K562 (cell line): Measurements from ENCODE around the gene GLOD4. TPM values are rescaled to one million over a fixed set of nuclear protein-coding genes. Genes with fewer than 3 reads are reported as not detected.
"Not testable (repeated sequence)": the region's sequence is repeated elsewhere in the genome, so short reads cannot be mapped to it uniquely, and the experiment has no call there.

ENCODE experiments used
- ATAC-seq: fragments of 200-7000 bp; cut with Tn5 transposase; 3 replicates; pipeline ENCODE4 v1.9.1; 2020; ENCODE audit warnings: moderate library complexity
- BruUV-seq: library from RNA; stranded (reverse); fragments of 400-500 nt; replicated peaks from 2 replicates; lab custom pipeline; 2021; lab: Mats Ljungman, UMichigan
- CTCF ChIA-PET: fragments of 300-600 bp; formaldehyde crosslinking; extraction: SDS; loops from one replicate; lab custom pipeline; 2021; ENCODE audit warnings: low intra/inter-chr PET ratio; lab: Yijun Ruan, JAX
- POLR2A ChIA-PET: fragments of 300-600, 350-650 bp; sonication (Branson Sonifier 250); formaldehyde crosslinking; extraction: SDS; loops from one replicate; lab custom pipeline; 2021; ENCODE audit warnings: antibody characterized with exemption, inconsistent platforms; lab: Yijun Ruan, JAX
- DNase-seq, 4 experiments: peaks; one replicate each; pipeline versions ENCODE4 v3.0.0 to v3.0.0-alpha.2; 2011 to 2018; ENCODE audit warnings: low spot score in 3 of 4, mixed read lengths in 3 of 4; ENCODE audit errors: extremely low read depth in 1 of 4
- FAIRE-seq: peaks from 2 replicates; lab custom pipeline; 2011; peaks lifted over from hg19 to GRCh38; lab: Jason Lieb, UNC
- H2AFZ ChIP-seq: 2 replicates; pipeline ENCODE4 v1.6.0; 2011; ENCODE audit warnings: low read depth, low read length, control low read depth, inconsistent platforms
- H3K27ac ChIP-seq: fragments of 200-600 bp; 3 replicates; pipeline ENCODE4 v1.8.0; 2011; ENCODE audit warnings: low read depth, mild to moderate bottlenecking, control low read depth, inconsistent platforms, low read length, moderate library complexity, mixed read lengths; ENCODE audit errors: extremely low read depth
- H3K27me3 ChIP-seq, 2 experiments: fragments of 300-600 bp in 1 of 2; 2 replicates in 1 of 2; 3 replicates in 1 of 2; pipeline versions ENCODE4 v1.6.0 to v1.8.0; 2011; ENCODE audit warnings: inconsistent platforms in 2 of 2, low read length in 2 of 2, mild to moderate bottlenecking in 1 of 2, mixed read lengths in 1 of 2, moderate library complexity in 1 of 2; ENCODE audit not compliant: control insufficient read depth in 2 of 2, insufficient read depth in 2 of 2
- H3K36me3 ChIP-seq: fragments of 300-600 bp; 3 replicates; pipeline ENCODE4 v1.8.0; 2011; ENCODE audit warnings: mild to moderate bottlenecking, low read length, inconsistent platforms; ENCODE audit not compliant: control insufficient read depth, insufficient read depth
- H3K4me1 ChIP-seq, 2 experiments: fragments of 200-600 bp in 1 of 2; replicated peaks in 1 of 2; 2 replicates in 1 of 2; 3 replicates in 1 of 2; pipeline versions ENCODE4 v1.5.1 to v1.8.0; 2011; ENCODE audit warnings: inconsistent platforms in 2 of 2, low read length in 2 of 2, mild to moderate bottlenecking in 1 of 2, mixed read lengths in 1 of 2, moderate library complexity in 1 of 2; ENCODE audit not compliant: control insufficient read depth in 2 of 2, insufficient read depth in 2 of 2
- H3K4me2 ChIP-seq: 2 replicates; pipeline ENCODE4 v1.6.1; 2011; ENCODE audit warnings: low read length, control low read depth, inconsistent platforms, mixed read lengths; ENCODE audit not compliant: insufficient read depth
- H3K4me3 ChIP-seq: fragments of 200-600 bp; sonication (generic), shearing (Covaris generic); 2 replicates; pipeline ENCODE4 v1.5.1; 2016; ENCODE audit warnings: control low read depth, inconsistent platforms
- H3K79me2 ChIP-seq: fragments of 200-600 bp; 3 replicates; pipeline ENCODE4 v1.8.0; 2011; ENCODE audit warnings: low read length, inconsistent platforms; ENCODE audit not compliant: control insufficient read depth, insufficient read depth
- H3K9ac ChIP-seq, 2 experiments: 2 replicates each; pipeline versions ENCODE4 v1.6.0 to v1.6.1; 2011; ENCODE audit warnings: low read depth in 2 of 2, low read length in 2 of 2, control low read depth in 1 of 2, inconsistent platforms in 1 of 2, mild to moderate bottlenecking in 1 of 2, mixed read lengths in 1 of 2; ENCODE audit not compliant: insufficient read depth in 1 of 2
- H3K9me1 ChIP-seq: one replicate; pipeline ENCODE4 v1.6.0; 2011; ENCODE audit warnings: inconsistent platforms, mild to moderate bottlenecking, low read length, moderate library complexity; ENCODE audit not compliant: control insufficient read depth, insufficient read depth
- H3K9me3 ChIP-seq: replicated peaks from 2 replicates; pipeline ENCODE4 v1.5.1; 2011; ENCODE audit warnings: low read depth, low read length, inconsistent platforms; ENCODE audit not compliant: control insufficient read depth, insufficient read depth
- H4K20me1 ChIP-seq: replicated peaks from 2 replicates; pipeline ENCODE4 v1.6.1; 2011; ENCODE audit warnings: low read length, inconsistent platforms, mixed read lengths; ENCODE audit not compliant: control insufficient read depth, insufficient read depth
- CLOCK ChIP-seq: fragments of 250-450 bp; sonication (Bioruptor Pico); IDR thresholded peaks from 2 replicates; pipeline ENCODE4 v1.4.0; 2020; ENCODE audit warnings: mild to moderate bottlenecking, moderate library complexity, borderline replicate concordance
- FOXP4 ChIP-seq: sonication (generic); formaldehyde crosslinking; IDR thresholded peaks from 2 replicates; pipeline ENCODE4 v1.8.0; 2022; ENCODE audit warnings: mild to moderate bottlenecking, missing genetic modification reagents, borderline replicate concordance
- KAT7 ChIP-seq: sonication (generic); formaldehyde crosslinking; IDR thresholded peaks from 2 replicates; pipeline ENCODE4 v1.8.0; 2022; ENCODE audit warnings: missing genetic modification reagents, mild to moderate bottlenecking, borderline replicate concordance
- MEF2D ChIP-seq: conservative IDR thresholded peaks from 2 replicates; pipeline ENCODE4 v1.6.1; 2016; ENCODE audit warnings: low read depth, missing genetic modification characterization, missing compliant biosample characterization
- NFYB ChIP-seq: IDR thresholded peaks from 2 replicates; pipeline ENCODE4 v1.6.1; 2011; ENCODE audit warnings: mild to moderate bottlenecking, moderate library complexity; ENCODE audit not compliant: insufficient read length; ENCODE audit errors: extremely low read depth
- RBM22 ChIP-seq: fragments of 200-400 bp; formaldehyde crosslinking; IDR thresholded peaks from 2 replicates; pipeline ENCODE4 v1.6.1; 2018; ENCODE audit warnings: low read length, low read depth; ENCODE audit not compliant: poor library complexity, severe bottlenecking
- WGBS: fragments of 100-300 bp; shearing (Covaris generic); methylation state at CpG from one replicate; pipeline ENCODE4 v1.1.6; 2016; ENCODE audit warnings: low coverage, mixed read lengths; ENCODE audit not compliant: insufficient coverage; ENCODE audit errors: missing lambda C conversion rate; 5-methylcytosine and 5-hydroxymethylcytosine counted together
- in situ Hi-C: fragments of 300-500 bp; cut with MboI; formaldehyde crosslinking; loops from 4 replicates; pipeline ENCODE4 v1.15.0; 2018; ENCODE audit warnings: inconsistent platforms, mixed read lengths
- intact Hi-C: fragments of 100-400 bp; cut with micrococcal nuclease; formaldehyde crosslinking; loops from 2 replicates; pipeline ENCODE4 v1.14.2; 2022
- polyA plus RNA-seq, 8 experiments: library from polyadenylated mRNA; depleted of rRNA in 4 of 8; stranded (reverse) in 5 of 8; unstranded in 3 of 8; fragments of >200 nt; fragmentation: Nextera tagmentation in 2 of 8; fragmentation: Illumina TruSeq in 1 of 8; extraction: Ambion mirVana in 2 of 8; extraction: Trizol in 1 of 8; gene quantifications; 2 replicates each; pipeline versions ENCODE4 v1.2.1 to v1.2.3, GENCODE V29; 2011 to 2014; ENCODE audit warnings: inconsistent platforms in 1 of 8, missing spikeins in 1 of 8
- total RNA-seq, 7 experiments: library from RNA; depleted of rRNA in 6 of 7; stranded (reverse); fragments of >200 nt in 6 of 7; fragmentation: Illumina TruSeq in 2 of 7; extraction: Trizol in 2 of 7; gene quantifications; 2 replicates each; pipeline versions ENCODE4 v1.2.1 to v1.2.3, GENCODE V29; 2011 to 2021; ENCODE audit warnings: low replicate concordance in 1 of 7

GLOD4 gene
- total and polyA plus RNA-seq, 9 of the 15 experiments (the other 6 are each of a cell fraction or from before 2014, with no cell fraction given), result 52.0 to 109 (median 64.9) TPM

- 94% methylated on average over 8 of the region's 38 CpGs for WGBS
- ATAC-seq, CTCF ChIA-PET, H4K20me1 ChIP-seq, FAIRE-seq, H3K4me2 ChIP-seq, POLR2A ChIA-PET, H3K9me1 ChIP-seq, H3K4me3 ChIP-seq, intact Hi-C loops, H3K9ac ChIP-seq, H3K9me3 ChIP-seq, H3K4me1 ChIP-seq, BruUV-seq, H3K79me2 ChIP-seq, H3K27me3 ChIP-seq, H2AFZ ChIP-seq, H3K27ac ChIP-seq: not testable (repeated sequence)
- peak; percentile 20 for TF ChIP-seq NFYB
- peaks cover 58% of the 10 kb centered on the region; the same call in 2 of the 3 replicates for H3K36me3 ChIP-seq
- in situ Hi-C loops, result loop anchor here (5.0 kb wide), 2 partner anchors 197 to 267 kb away; no protein-coding TSS in a partner anchor
- DNase-seq, result peak in 2 of 4 experiments; percentile 32 to 41
Measured at GRCh38 chr17:789931-790873, 8.1 kb upstream of the GLOD4 start.

GRCh38 chr17:789160-789840, 7.2 kb upstream of the GLOD4 start:
- Histone ChIP-seq H3K79me2 (peaks cover 8% of the 10 kb centered on the region), H3K4me1 (peaks cover under 1 to 4% of the 10 kb centered on the region in 2 experiments; a peak in 3 of 5 replicates), H3K9ac (no peak overlapping the region), H3K9me1 (no peaks in the 10 kb centered on the region), H3K27me3 (no peaks in the 10 kb centered on the region), H3K4me2 (no peak overlapping the region), H3K36me3 (peaks cover 67% of the 10 kb centered on the region; the same call in 2 of the 3 replicates), H3K27ac (no peak overlapping the region), H2AFZ (no peak overlapping the region), H3K4me3 (no peak overlapping the region), H3K9me3 (no peaks in the 10 kb centered on the region), H4K20me1 (no peaks in the 10 kb centered on the region)
- DNase-seq (no peak), ATAC-seq (no peak), FAIRE-seq (no peak)
- 95% methylated on average over 14 of the region's 14 CpGs for WGBS
- intact Hi-C loops (no loop called here), in situ Hi-C loops (loop anchor here (5.0 kb wide), 1 partner anchor 198 kb away; no protein-coding TSS in a partner anchor)
- ChIA-PET POLR2A (interaction anchor here (0.6 kb wide), 1 partner anchor 599 kb away, joined by 3 read pairs; no protein-coding TSS in a partner anchor), CTCF (no interaction called here)
- no TSS peak for BruUV-seq
- TF ChIP-seq CLOCK (CRISPR knock-in tag) (no peak), MEF2D (tag) (no peak), RBM22 (no peak), KAT7 (no peak), FOXP4 (no peak)
